Measurements from ENCODE around the gene RPL18.

DNA sequence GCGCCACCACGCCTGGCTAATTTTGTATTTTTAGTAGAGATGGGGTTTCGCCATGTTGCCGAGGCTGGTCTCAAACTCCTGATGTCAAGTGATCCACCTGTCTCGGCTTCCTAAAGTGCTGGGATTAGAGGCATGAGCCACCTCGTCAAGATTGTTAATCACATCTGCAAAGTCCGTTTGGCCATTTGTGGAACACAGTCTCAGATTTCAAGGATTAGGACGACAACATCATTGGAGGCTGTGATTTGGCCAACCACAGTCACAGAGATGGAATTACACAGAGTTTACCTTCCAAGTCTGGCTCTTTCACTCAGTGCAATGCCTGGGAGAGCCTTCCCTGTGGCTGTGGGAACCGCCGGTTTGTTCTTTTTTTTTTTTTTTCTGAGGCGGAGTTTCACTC lies 49.2 kb downstream of the RPL18 start:
- TF ChIP-seq POLR2AphosphoS5 (IDR thresholded peaks at IDR 0.05) (no peak), CTCF (IDR thresholded peaks at IDR 0.05) (no peak)

Data from transverse colon (tissue), 4 donors.